HL-60 (cell line): Measurements from ENCODE around the gene CIDEC.
"Not testable (repeated sequence)": the region's sequence is repeated elsewhere in the genome, so short reads cannot be mapped to it uniquely, and the experiment has no call there.

Experiments used
- DNase-seq, 2 experiments: peaks; one replicate each; pipeline ENCODE4 v3.0.0-alpha.2; 2010 to 2020; ENCODE audit warnings: low read depth in 1 of 2, low spot score in 1 of 2
- H3K27ac ChIP-seq: fragments of 250-450 bp; sonication (Bioruptor Pico); replicated peaks from 2 replicates; pipeline ENCODE4 v1.5.1; 2020; ENCODE audit warnings: mild to moderate bottlenecking, moderate library complexity
- H3K27me3 ChIP-seq: fragments of 250-450 bp; sonication (Bioruptor Pico); 2 replicates; pipeline ENCODE4 v1.5.1; 2021; ENCODE audit warnings: mild to moderate bottlenecking, moderate library complexity; ENCODE audit not compliant: insufficient read depth, poor library complexity, severe bottlenecking
- H3K4me3 ChIP-seq: replicated peaks from 2 replicates; pipeline ENCODE4 v1.5.1; 2011; ENCODE audit warnings: mild to moderate bottlenecking, control low read depth, low read length; ENCODE audit not compliant: insufficient read depth
- CTCF ChIP-seq: IDR thresholded peaks from one replicate; pipeline ENCODE4 v1.5.1; 2011; ENCODE audit warnings: low read length, control low read depth, inconsistent platforms; ENCODE audit not compliant: insufficient read depth
- GABPA ChIP-seq: IDR thresholded peaks from 2 replicates; pipeline ENCODE4 v1.6.1; 2012; ENCODE audit warnings: low read depth
- POLR2AphosphoS5 ChIP-seq: IDR thresholded peaks from 2 replicates; pipeline ENCODE4 v1.6.1; 2012; ENCODE audit warnings: low read depth
- REST ChIP-seq: IDR thresholded peaks from 2 replicates; pipeline ENCODE4 v1.6.1; 2012; ENCODE audit warnings: low read depth; ENCODE audit not compliant: insufficient replicate concordance
- SPI1 ChIP-seq: IDR thresholded peaks from 2 replicates; pipeline ENCODE4 v1.6.1; 2012; ENCODE audit warnings: low read depth, mild to moderate bottlenecking, borderline replicate concordance

Gene CIDEC

GRCh38 chr3:9869955-9870354, 10.1 kb downstream of the CIDEC start:
- TF ChIP-seq GABPA: no peak
- TF ChIP-seq REST: no peak
- H3K4me3 ChIP-seq: no peak overlapping the region
- H3K27ac ChIP-seq: no peak overlapping the region
- no peak for DNase-seq
- no peaks in the 10 kb centered on the region for H3K27me3 ChIP-seq

- no peak for DNase-seq
- Histone ChIP-seq H3K27ac (no peak overlapping the region), H3K27me3 (no peaks in the 10 kb centered on the region), H3K4me3 (no peak overlapping the region)
- no peak for TF ChIP-seq SPI1
- TF ChIP-seq GABPA: no peak
- no peak for TF ChIP-seq CTCF
- TF ChIP-seq POLR2AphosphoS5: no peak
- no peak for TF ChIP-seq REST
These were observed 12.9 kb downstream of the CIDEC start for GRCh38 chr3:9867106-9867505.

- TF ChIP-seq REST (no peak), GABPA (no peak), CTCF (no peak), POLR2AphosphoS5 (no peak), SPI1 (no peak)
- DNase-seq: no peak
- H3K4me3 ChIP-seq: no peak overlapping the region
- H3K27me3 ChIP-seq: no peaks in the 10 kb centered on the region
- H3K27ac ChIP-seq: no peak overlapping the region
These were observed 13.4 kb downstream of the CIDEC start for GRCh38 chr3:9866639-9867038.

- H3K27ac ChIP-seq, DNase-seq, H3K4me3 ChIP-seq, H3K27me3 ChIP-seq: not testable (repeated sequence)
These were observed 14.9 kb downstream of the CIDEC start for GRCh38 chr3:9865125-9865637.
